SKM-1 treated with dmso at 0.1 percent for 144 hours (cell line): ENCODE results near the gene MPRIP.
"Not testable (repeated sequence)": the region's sequence is repeated elsewhere in the genome, so short reads cannot be mapped to it uniquely, and the experiment has no call there.

Experiments used
- DNase-seq: peaks from one replicate; lab custom pipeline; 2025; ENCODE audit not compliant: unreplicated experiment; lab: John Stamatoyannopoulos, UW

Gene MPRIP

GRCh38 chr17:17042384-17042736, at the start of gene MPRIP:
Gene MPRIP, plus strand, starts transcription at chr17:17042457. Its CDS starts 392 bp downstream, at chr17:17042849.
- no peak for DNase-seq

- DNase-seq: no peak
Measured at GRCh38 chr17:16994631-16995030, 47.6 kb upstream of the MPRIP start.

DNA sequence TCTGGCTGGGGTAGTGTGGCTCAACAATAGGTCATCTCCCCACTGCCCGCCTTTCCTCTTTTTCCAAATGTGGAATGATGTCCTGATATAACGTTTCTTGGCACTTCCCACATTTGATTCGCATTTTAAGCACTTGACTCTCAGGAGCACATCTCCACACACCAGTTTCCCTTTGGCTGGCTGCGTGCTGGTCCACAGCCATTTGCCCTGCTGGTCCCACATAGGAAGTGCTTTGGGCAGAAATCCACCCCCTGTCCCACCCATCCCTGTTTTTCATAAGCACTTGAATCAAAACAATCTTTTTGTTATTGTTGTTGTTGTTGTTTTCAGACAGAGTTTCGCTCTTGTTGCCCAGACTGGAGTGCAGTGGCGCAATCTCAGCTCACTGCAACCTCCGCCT, 46.3 kb upstream of the MPRIP start:
- no peak for DNase-seq

GRCh38 chr17:16996726-16997125, 45.5 kb upstream of the MPRIP start:
- DNase-seq: not testable (repeated sequence)

DNA sequence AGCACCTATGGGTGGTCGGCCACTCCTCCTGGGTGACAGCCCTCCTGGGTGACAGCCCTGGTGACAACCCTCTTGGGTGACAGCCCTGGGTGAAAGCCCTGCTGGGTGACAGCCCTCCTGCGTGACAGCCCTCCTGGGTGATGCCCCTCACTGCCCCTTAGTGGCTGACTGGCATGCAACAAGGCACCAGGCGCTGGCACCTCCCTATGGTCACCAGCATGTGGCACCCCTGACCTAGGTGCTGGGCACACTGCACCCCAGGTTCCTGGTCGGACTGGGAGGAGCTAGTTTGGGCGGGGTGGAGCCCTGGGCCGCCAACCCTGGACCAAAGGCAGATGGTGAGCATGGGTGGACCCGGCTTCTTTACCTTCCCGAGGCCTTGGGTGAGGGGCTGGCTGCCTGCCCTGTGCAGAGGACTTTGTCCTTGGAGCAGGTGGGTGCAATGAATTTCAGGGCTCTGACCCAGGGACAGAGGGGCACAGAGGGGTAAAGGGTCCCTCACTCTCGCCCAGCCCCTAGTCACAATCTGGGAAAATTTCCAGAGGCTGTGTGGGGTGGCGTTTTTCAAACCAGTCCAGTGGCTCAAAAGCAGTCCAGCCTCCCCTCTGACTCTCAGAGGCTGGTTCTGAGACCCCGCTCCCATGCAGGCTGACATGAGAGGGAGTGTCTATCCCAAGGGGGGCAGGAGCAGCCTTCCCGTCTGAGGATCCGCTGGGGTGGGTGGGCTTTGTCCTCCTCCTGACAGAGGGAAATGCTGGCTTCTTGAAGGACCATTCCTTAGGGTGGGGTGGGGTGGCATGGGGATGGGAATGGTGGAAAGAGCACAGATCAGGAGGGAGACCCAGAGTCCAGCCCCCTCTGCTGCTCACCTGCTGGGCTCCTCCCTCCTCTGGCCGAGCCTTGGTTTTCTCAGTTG, 44.5 kb upstream of the MPRIP start:
- peak; percentile 50 for DNase-seq

GRCh38 chr17:16999931-17000625, 42.2 kb upstream of the MPRIP start:
- no peak for DNase-seq

GRCh38 chr17:17001076-17001777, 41.0 kb upstream of the MPRIP start:
- DNase-seq: no peak

DNA sequence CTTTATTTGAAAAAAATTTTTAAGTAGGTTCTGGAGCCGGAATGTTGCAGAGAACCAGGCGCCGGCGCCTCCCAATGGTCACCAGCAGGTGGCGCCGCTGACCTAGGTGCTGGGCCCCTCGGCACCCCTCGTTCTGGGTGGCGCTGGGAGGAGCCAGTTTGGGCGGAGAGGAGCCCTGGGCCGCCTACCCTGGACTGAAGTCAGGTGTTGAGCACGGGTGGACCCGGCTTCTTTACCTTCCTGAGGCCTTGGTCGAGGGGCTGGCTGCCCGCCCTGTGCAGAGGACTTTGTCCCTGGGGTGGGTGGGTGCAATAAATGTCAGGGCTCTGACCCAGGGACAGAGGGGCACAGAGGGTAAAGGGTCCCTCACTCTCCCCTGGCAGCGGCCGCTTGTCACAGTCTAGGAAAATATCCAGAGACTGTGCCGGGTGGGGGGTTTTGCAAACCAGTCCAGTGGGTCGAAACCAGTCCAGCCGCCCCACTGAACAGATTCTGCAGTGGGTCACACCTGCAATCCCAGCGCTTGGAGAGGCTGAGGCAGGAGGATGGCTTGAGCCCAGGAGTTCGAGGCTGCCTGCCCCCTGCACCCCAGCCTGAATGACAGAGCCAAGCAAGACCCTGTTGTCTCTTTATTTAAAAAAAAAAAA, 40.3 kb upstream of the MPRIP start:
- peak; percentile 58 for DNase-seq

DNA sequence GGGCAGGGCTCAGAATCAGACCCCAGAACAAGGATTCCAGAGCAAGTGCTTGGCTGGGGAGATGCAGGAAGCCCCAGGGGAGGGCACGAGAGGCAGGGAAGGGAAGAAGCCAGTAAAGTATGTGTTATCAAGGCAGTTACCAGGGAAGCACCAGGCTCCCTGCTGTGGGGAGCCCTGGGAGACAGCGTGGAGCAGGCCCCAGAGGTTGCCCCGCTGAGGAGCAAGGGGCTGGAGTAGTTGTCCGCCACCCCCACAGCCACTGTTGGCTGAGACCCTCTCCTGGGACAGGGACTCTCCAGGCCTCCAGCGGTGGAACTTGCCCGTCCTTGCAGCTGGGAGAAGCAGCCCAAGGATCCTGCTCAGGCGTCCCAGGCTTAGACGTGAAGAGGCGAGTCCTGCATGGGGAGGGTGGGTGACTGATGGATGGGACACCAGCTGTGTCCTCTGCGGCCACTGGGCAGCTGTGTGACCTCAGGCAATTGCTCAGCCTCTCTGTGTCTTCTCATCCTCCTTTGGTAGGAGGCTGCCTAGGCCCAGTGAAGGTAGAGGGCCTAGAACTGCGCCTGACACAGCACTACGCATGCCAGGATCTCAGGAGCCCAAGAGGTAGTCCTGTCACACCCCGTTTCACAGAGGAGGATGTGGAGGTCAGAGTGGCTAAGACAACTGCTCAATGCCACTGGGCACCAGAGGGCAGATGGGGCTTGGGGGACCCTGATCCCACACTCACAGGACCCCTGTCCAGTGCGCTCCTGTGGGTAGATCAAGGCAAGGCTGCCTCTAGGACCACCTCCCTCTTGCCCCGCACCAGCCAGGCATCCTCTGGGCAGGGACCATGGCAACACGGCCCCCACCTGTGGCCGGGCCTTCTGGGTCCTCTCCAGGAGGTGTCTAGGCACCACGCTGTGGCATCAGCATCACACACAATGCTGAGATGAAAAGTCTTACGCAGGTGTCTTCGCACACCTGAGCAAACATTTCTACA, 39.2 kb upstream of the MPRIP start:
- DNase-seq: not testable (repeated sequence)

GRCh38 chr17:17004251-17004996, 37.8 kb upstream of the MPRIP start:
- DNase-seq: no peak

- not testable (repeated sequence) for DNase-seq
Measured at GRCh38 chr17:17004997-17005614, 37.2 kb upstream of the MPRIP start.

GRCh38 chr17:17007891-17008290, 34.4 kb upstream of the MPRIP start:
- DNase-seq: not testable (repeated sequence)

DNA sequence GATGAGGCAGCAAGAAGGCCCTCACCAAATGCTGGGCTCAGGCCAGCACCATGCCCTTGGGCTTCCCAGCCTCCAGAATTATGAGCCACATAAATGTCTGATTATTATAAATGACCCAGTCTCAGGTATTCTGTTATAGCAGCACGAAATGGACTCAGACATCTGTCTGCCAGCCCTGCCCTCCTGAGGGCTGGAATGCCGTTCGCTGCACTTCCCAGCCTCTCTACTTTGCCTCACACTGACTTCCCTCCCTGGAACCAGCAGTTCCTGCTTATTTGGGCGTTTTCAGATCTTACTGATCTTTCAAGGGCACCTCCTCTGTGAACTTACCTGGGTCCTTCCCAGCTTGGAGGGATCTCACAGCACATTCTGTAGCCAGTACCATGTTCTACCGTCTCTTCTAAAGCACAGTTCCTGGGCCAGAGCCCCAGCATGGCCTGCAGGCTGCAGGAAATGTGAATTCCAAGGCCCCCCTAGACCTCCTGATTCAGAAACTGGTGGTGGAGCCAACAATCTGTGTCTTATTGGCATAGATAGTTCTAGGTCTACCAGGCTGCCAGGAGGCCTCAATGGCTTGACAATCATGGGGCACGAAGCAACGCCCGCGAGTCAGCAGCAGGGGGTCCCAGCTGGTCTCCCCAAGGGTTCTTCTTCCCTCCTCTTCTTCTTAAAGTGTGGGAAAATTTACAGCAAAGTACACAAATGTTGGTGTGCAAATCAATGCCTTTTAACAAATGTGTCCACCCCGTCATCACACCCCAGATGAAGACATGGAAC, 33.4 kb upstream of the MPRIP start:
- not testable (repeated sequence) for DNase-seq

GRCh38 chr17:17009972-17010371, 32.3 kb upstream of the MPRIP start:
- not testable (repeated sequence) for DNase-seq

DNA sequence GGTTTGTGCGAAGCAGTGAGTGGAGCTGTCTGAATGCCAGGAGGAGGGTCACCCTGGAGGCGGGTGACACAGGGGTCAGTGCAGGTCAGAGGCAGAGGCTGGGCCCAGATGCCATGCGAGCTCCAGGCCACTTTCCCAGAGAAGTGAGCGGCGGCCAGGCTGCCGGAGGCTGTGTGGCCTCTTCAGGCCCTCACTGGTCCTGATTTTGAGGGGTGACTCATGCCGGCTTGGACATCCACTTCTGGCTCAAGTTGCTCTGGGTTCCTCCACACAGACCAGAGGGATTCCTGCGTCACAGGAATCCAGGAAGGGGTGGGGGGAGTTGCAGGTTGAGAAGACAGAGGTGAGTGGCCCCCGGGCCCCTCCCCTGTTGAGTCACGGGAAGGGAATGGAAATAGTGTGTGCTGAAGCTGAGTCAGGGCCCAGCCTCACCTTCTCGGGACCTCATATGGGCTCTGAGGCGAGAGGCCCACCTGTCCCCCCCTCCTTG, 31.7 kb upstream of the MPRIP start:
- DNase-seq: not testable (repeated sequence)

- DNase-seq: peak; percentile 4
Measured at GRCh38 chr17:17011043-17011907, 31.0 kb upstream of the MPRIP start.
